ENCODE measurements around the gene KCNMA1. TPM values are rescaled to one million over a fixed set of nuclear protein-coding genes. Genes with fewer than 3 reads are reported as not detected.

KCNMA1 gene
- total RNA-seq, 1 donor from 2014 or later, result 94.3 TPM

DNA sequence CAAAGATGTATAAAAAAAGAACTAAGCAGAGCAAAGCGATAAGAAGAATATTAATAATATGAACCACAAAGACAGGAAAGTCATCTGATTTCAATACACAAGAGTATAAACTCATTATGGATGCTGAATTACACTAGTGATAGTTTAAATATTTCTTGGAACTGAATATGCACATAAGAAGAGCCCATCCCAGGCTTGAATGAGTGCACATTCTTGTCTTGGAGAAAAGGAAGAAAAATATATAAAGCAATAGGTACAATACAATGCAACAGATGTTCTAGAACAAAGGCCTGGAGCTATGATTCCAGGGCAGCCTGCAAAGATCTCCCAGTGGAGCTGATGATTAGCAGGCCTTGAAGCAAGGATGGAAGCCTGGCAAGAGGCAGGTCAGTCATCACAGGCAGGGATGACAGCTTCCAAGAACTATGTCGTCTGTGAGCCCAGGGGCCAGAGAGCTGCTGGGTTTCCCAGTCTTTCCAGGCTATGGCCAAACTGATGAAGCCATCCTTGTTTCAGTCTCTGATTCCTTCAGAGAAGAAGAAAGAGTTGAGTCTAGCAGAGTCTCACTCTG lies 277.6 kb downstream of the KCNMA1 start:
- DNase-seq (ENCODE audit: extremely low spot score in 2 of 2), result no peak
- Histone ChIP-seq H3K9me3 (no peaks in the 10 kb centered on the region), H3K27ac (no peak overlapping the region), H3K36me3 (no peaks in the 10 kb centered on the region), H3K4me1 (peaks cover 8% of the 10 kb centered on the region), H3K27me3 (no peaks in the 10 kb centered on the region), H3K4me3 (no peak overlapping the region)
- TF ChIP-seq CTCF (IDR thresholded peaks at IDR 0.05) (no peak), POLR2A (IDR thresholded peaks at IDR 0.05) (no peak), POLR2AphosphoS5 (IDR thresholded peaks at IDR 0.05; ENCODE audit: insufficient read depth in 1 of 2, low read depth in 1 of 2) (no peak)
- intact Hi-C loops (cut with DNase I), result no loop called here

GRCh38 chr10:77359287-77359691 lies 278.3 kb downstream of the KCNMA1 start:
- TF ChIP-seq CTCF (IDR thresholded peaks at IDR 0.05) (no peak), POLR2AphosphoS5 (IDR thresholded peaks at IDR 0.05; ENCODE audit: insufficient read depth in 1 of 2, low read depth in 1 of 2) (no peak)
- intact Hi-C loops (cut with DNase I), result no loop called here
- H3K27ac ChIP-seq, result no peak overlapping the region
- no peaks in the 10 kb centered on the region for H3K27me3 ChIP-seq
- no peak for DNase-seq (ENCODE audit: extremely low spot score in 2 of 2)
- no peak overlapping the region for H3K4me3 ChIP-seq
- H3K4me1 ChIP-seq, result peaks cover 8% of the 10 kb centered on the region
- H3K9me3 ChIP-seq, result no peaks in the 10 kb centered on the region
- H3K36me3 ChIP-seq, result no peaks in the 10 kb centered on the region

DNA sequence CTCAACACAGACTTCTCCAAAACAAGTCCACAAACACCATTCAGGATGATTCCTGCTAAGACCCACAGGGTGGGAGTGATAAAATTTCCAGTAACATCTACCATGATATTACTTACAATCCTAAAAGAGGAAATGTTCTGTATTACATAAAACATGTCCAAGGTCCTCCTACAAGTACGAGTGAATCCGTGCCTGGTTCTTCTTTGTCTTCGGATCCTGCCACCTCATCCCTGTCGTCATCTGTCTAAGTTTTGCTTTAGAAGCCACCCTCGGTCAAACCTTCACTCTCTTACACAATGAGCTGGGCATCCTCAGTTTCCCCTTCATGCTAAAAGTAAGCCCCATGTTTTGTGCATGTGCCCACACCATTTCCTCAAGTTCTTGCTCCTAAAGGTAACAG lies 279.0 kb downstream of the KCNMA1 start:
- no peak for DNase-seq (ENCODE audit: extremely low spot score in 2 of 2)
- H3K27me3 ChIP-seq, result no peaks in the 10 kb centered on the region
- H3K4me1 ChIP-seq, result peaks cover 8% of the 10 kb centered on the region
- no peak overlapping the region for H3K4me3 ChIP-seq
- intact Hi-C loops (cut with DNase I), result no loop called here
- H3K9me3 ChIP-seq, result no peaks in the 10 kb centered on the region
- peak overlapping the region; percentile 43 for H3K27ac ChIP-seq
- H3K36me3 ChIP-seq, result no peaks in the 10 kb centered on the region
- no peak for TF ChIP-seq POLR2AphosphoS5 (IDR thresholded peaks at IDR 0.05; ENCODE audit: insufficient read depth in 1 of 2, low read depth in 1 of 2)
- TF ChIP-seq CTCF (IDR thresholded peaks at IDR 0.05), result no peak
- no peak for TF ChIP-seq POLR2A (IDR thresholded peaks at IDR 0.05)

DNA sequence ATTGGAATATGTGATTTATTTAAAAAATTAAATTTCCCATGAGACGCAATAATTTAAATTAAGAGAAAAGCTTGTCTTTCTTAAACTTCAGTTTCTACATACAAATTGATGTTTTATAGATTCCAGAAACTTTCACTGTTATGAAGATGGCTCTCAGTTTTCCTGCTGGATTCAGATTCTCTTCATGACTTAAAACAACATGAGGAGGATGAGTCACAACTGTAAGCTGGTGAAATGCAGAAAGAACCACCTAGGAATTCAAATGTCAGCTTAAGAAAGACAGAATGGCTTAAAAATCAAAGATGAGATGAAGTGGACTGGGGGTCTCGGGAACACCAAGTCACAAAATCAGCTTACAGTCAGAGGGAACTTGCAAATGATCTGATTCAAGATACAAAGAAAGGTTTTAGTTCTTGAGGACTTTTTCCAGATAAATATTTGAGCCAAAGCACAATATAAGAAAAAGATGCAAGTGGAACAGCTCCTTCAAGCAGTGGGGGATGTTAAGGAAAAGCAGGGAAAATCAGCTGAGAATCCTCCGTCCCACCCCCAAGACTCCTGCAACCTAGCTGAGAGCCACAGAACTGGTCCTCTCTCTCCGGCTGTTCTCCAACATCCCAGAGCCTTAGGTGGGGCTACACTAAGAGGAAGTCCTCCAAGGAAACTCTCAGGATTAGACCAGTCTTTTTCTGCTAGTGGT lies 279.8 kb downstream of the KCNMA1 start:
- TF ChIP-seq CTCF (IDR thresholded peaks at IDR 0.05) (no peak), POLR2A (IDR thresholded peaks at IDR 0.05) (no peak), POLR2AphosphoS5 (IDR thresholded peaks at IDR 0.05; ENCODE audit: insufficient read depth in 1 of 2, low read depth in 1 of 2) (no peak)
- H3K36me3 ChIP-seq, result no peaks in the 10 kb centered on the region
- H3K27ac ChIP-seq, result peak overlapping the region; percentile 43
- intact Hi-C loops (cut with DNase I), result no loop called here
- peaks cover 8% of the 10 kb centered on the region for H3K4me1 ChIP-seq
- no peak overlapping the region for H3K4me3 ChIP-seq
- no peak for DNase-seq (ENCODE audit: extremely low spot score in 2 of 2)
- H3K27me3 ChIP-seq, result no peaks in the 10 kb centered on the region
- no peaks in the 10 kb centered on the region for H3K9me3 ChIP-seq

DNA sequence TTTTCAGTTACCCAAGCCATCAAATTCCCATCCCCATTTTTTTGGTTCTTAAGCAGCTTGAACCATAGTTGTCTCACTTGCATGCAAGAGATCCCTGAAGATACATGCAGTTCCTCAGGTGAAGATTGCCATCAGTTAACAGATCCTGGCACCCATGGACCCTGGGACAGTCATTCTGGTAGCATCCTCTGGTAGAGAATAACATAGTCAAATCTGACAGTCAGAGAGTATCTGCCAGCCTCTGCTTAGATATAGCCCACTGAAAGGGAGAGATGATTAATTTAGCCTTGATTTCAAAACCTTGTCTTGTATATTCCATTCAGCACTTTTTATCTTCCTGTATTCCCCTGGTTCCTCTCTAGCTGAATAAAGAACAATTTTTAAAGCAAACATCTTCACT lies 280.4 kb downstream of the KCNMA1 start:
- Histone ChIP-seq H3K4me3 (no peak overlapping the region), H3K27me3 (no peaks in the 10 kb centered on the region), H3K9me3 (no peaks in the 10 kb centered on the region), H3K36me3 (no peaks in the 10 kb centered on the region), H3K4me1 (peaks cover 10% of the 10 kb centered on the region), H3K27ac (peak overlapping the region; percentile 43)
- intact Hi-C loops (cut with DNase I), result no loop called here
- DNase-seq (ENCODE audit: extremely low spot score in 2 of 2), result no peak
- TF ChIP-seq POLR2AphosphoS5 (IDR thresholded peaks at IDR 0.05; ENCODE audit: insufficient read depth in 1 of 2, low read depth in 1 of 2), result no peak
- no peak for TF ChIP-seq CTCF (IDR thresholded peaks at IDR 0.05)
- TF ChIP-seq POLR2A (IDR thresholded peaks at IDR 0.05), result no peak

Measured in vagina (tissue), 2 donors.